Gastroesophageal sphincter (tissue), 4 donors: ENCODE data around the gene ATP1A2. TPM values are rescaled to one million over a fixed set of nuclear protein-coding genes. Genes with fewer than 3 reads are reported as not detected.

Experiments
- ATAC-seq: fragments of 150-250 bp; one replicate; pipeline ENCODE4 v1.9.1; 2016; ENCODE audit warnings: mild to moderate bottlenecking, moderate library complexity
- H3K27ac ChIP-seq, 4 donors: fragments of 200-600 bp; sonication (generic) in 3 of 4; 1 replicate in 3 of 4; 2 replicates in 1 of 4; pipeline ENCODE4 v1.5.1; 2016 to 2019
- H3K27me3 ChIP-seq: fragments of 200-600 bp; sonication (generic); one replicate; pipeline ENCODE4 v1.5.1; 2019
- H3K36me3 ChIP-seq, 2 donors: fragments of 200-600 bp; sonication (generic); one replicate each; pipeline ENCODE4 v1.5.1; 2019; ENCODE audit warnings: control low read depth in 1 of 2
- H3K4me1 ChIP-seq, 3 donors: fragments of 200-600 bp; sonication (generic); 1 replicate in 2 of 3; 2 replicates in 1 of 3; pipeline ENCODE4 v1.5.1; 2016 to 2019; ENCODE audit warnings: control low read depth in 2 of 3
- H3K4me3 ChIP-seq, 2 donors: fragments of 200-600 bp; sonication (generic); one replicate each; pipeline ENCODE4 v1.5.1; 2019; ENCODE audit warnings: mild to moderate bottlenecking in 1 of 2, moderate library complexity in 1 of 2
- H3K9me3 ChIP-seq, 3 donors: fragments of 200-600 bp; sonication (generic); one replicate each; pipeline ENCODE4 v1.5.1; 2017 to 2019; ENCODE audit warnings: control low read depth in 2 of 3
- CTCF ChIP-seq, 4 experiments: fragments of 200-600 bp in 2 of 4; fragments of 450-650 bp in 2 of 4; sonication (generic) in 1 of 4; IDR thresholded peaks; one replicate each; pipeline ENCODE4 v1.5.1; 2017 to 2019; ENCODE audit warnings: antibody characterized with exemption in 4 of 4, mild to moderate bottlenecking in 2 of 4, moderate library complexity in 2 of 4
- EP300 ChIP-seq: sonication (generic); formaldehyde crosslinking; IDR thresholded peaks from one replicate; pipeline ENCODE4 v1.6.1; 2017; ENCODE audit warnings: antibody characterized with exemption, mild to moderate bottlenecking
- POLR2A ChIP-seq, 2 donors: fragments of 450-650 bp; IDR thresholded peaks; one replicate each; pipeline ENCODE4 v1.6.1; 2017; ENCODE audit warnings: antibody characterized with exemption in 2 of 2, mild to moderate bottlenecking in 2 of 2, moderate library complexity in 1 of 2
- POLR2AphosphoS5 ChIP-seq: sonication (generic); formaldehyde crosslinking; IDR thresholded peaks from one replicate; pipeline ENCODE4 v1.6.1; 2017; ENCODE audit warnings: antibody characterized with exemption
- WGBS, 2 donors: methylation state at CpG; one replicate each; pipeline ENCODE4 v1.1.5; 2018; ENCODE audit warnings: low coverage in 1 of 2; 5-methylcytosine and 5-hydroxymethylcytosine counted together
- total RNA-seq, 4 donors: library from RNA; depleted of rRNA; stranded (reverse); fragments of >200 nt; gene quantifications; one replicate each; pipeline ENCODE4 v1.1.0, GENCODE V29; 2016

Gene ATP1A2
- total RNA-seq, 4 donors from 2014 or later: 100 to 348 (median 142) TPM

- no peak for TF ChIP-seq POLR2A (IDR thresholded peaks at IDR 0.05)
- TF ChIP-seq EP300: no peak
- no peak for TF ChIP-seq POLR2AphosphoS5
- TF ChIP-seq CTCF (IDR thresholded peaks at IDR 0.05): no peak
- H3K4me3 ChIP-seq: peak overlapping the region; percentile 24 to 58
- peak; percentile 96 for ATAC-seq
- no peaks in the 10 kb centered on the region for H3K9me3 ChIP-seq
- peaks cover 0 to 16% (median 0%) of the 10 kb centered on the region in 3 donors for H3K4me1 ChIP-seq
- peak overlapping the region in 1 of 4 donors; percentile 30 for H3K27ac ChIP-seq
- WGBS, 2 donors: 1 to 2% methylated on average over 17 to 23 of the region's 46 CpGs
- peaks cover 33% of the 10 kb centered on the region for H3K27me3 ChIP-seq
- no peaks in the 10 kb centered on the region for H3K36me3 ChIP-seq
Observed at GRCh38 chr1:160070243-160071163, 45.1 kb upstream of the ATP1A2 start.

DNA sequence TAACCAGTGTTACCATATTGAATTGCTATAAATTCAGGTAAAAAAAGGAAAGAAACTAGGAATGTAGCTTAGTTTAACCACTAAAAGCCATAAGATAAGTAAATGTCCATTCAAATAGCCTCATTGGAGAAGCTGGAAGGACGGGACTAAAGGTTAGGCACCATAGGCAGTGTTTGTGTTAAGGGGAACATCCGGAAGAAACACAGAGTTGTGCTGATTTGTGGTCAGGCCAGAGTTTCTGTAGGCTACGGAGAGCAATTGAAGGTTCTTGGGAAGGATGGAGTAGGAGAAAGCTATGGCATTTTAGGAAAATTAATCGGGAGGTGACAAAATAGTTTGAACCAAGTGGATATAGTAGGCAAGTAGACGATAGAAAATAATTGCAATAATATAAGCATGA lies 44.3 kb upstream of the ATP1A2 start:
- no peaks in the 10 kb centered on the region for H3K36me3 ChIP-seq
- peaks cover 38% of the 10 kb centered on the region for H3K27me3 ChIP-seq
- no peak overlapping the region for H3K4me3 ChIP-seq
- WGBS, 2 donors: 78 to 81% methylated on average over 3 to 5 of the region's 5 CpGs
- no peak for ATAC-seq
- H3K9me3 ChIP-seq: no peaks in the 10 kb centered on the region
- no peak for TF ChIP-seq EP300
- no peak for TF ChIP-seq CTCF (IDR thresholded peaks at IDR 0.05)
- no peak for TF ChIP-seq POLR2AphosphoS5
- TF ChIP-seq POLR2A (IDR thresholded peaks at IDR 0.05): no peak
- peaks cover 0 to 16% (median 0%) of the 10 kb centered on the region in 3 donors for H3K4me1 ChIP-seq
- no peak overlapping the region for H3K27ac ChIP-seq

DNA sequence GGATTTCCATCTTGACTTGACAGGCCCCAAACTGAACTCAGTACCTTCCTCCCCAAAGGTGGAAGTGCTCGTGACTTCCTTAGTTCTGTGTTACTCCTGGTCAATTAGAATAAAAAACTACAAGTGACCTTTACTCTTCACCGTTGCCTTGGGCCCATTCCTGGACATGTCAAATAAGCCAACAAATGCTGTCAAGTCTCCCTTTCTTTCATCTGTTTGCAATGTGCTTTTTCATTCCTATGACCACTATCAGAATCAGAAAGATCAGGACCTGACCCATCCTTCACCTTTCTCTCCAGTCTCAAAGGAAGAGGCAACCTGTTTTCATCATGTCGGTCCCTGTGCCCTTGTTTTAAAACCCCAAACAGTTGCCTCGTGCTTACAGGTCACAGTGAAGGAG lies 40.7 kb upstream of the ATP1A2 start:
- TF ChIP-seq POLR2AphosphoS5 (no peak), CTCF (IDR thresholded peaks at IDR 0.05) (no peak), POLR2A (IDR thresholded peaks at IDR 0.05) (no peak), EP300 (no peak)
- Histone ChIP-seq H3K27me3 (peaks cover 56% of the 10 kb centered on the region), H3K27ac (no peak overlapping the region), H3K9me3 (no peaks in the 10 kb centered on the region), H3K36me3 (no peaks in the 10 kb centered on the region), H3K4me1 (peaks cover 0 to 12% (median 0%) of the 10 kb centered on the region in 3 donors), H3K4me3 (no peak overlapping the region)
- WGBS, 2 donors: 60 to 80% methylated on average over 3 to 4 of the region's 4 CpGs
- no peak for ATAC-seq

DNA sequence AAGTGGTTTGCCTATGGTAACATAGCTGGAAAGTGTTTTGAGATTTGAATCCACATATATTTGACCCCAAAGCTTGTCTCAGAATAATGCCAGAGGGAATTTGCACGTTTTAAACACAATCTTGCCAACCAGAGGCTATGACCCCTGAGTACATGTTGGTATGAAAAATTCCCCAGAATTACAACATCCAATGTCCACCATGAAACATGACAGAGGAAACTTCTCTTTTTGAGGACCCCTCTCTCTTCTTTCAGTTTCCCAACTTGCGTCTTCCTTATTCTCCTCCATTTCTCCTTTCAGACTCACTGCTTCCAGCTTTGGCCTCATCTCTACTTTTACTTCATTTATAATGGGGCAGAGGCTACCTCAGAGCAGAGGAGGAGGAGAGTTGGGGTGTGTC lies 39.7 kb upstream of the ATP1A2 start:
- peaks cover 61% of the 10 kb centered on the region for H3K27me3 ChIP-seq
- no peak for ATAC-seq
- no peak overlapping the region for H3K27ac ChIP-seq
- H3K36me3 ChIP-seq: no peaks in the 10 kb centered on the region
- peaks cover 0 to 2% (median 0%) of the 10 kb centered on the region in 3 donors for H3K4me1 ChIP-seq
- no peak overlapping the region for H3K4me3 ChIP-seq
- TF ChIP-seq POLR2A (IDR thresholded peaks at IDR 0.05) (no peak), CTCF (IDR thresholded peaks at IDR 0.05) (no peak), POLR2AphosphoS5 (no peak)
- no peaks in the 10 kb centered on the region for H3K9me3 ChIP-seq
- WGBS, 2 donors: 40 to 58% methylated on average over 2 of the region's 2 CpGs

GRCh38 chr1:160076295-160076694 lies 39.3 kb upstream of the ATP1A2 start:
- no peak for ATAC-seq
- Histone ChIP-seq H3K27me3 (peaks cover 65% of the 10 kb centered on the region), H3K9me3 (no peaks in the 10 kb centered on the region), H3K4me1 (no peaks in the 10 kb centered on the region), H3K36me3 (no peaks in the 10 kb centered on the region), H3K27ac (no peak overlapping the region), H3K4me3 (no peak overlapping the region)
- TF ChIP-seq EP300: no peak
- no peak for TF ChIP-seq POLR2A (IDR thresholded peaks at IDR 0.05)
- no peak for TF ChIP-seq POLR2AphosphoS5
- TF ChIP-seq CTCF (IDR thresholded peaks at IDR 0.05): no peak
- 77 to 83% methylated on average over 1 to 3 of the region's 3 CpGs for WGBS, 2 donors
